GM19023 (cell line): ENCODE data around the gene NDUFAF7.
"Not testable (repeated sequence)": the region's sequence is repeated elsewhere in the genome, so short reads cannot be mapped to it uniquely, and the experiment has no call there.

Experiments used
- ATAC-seq: cut with Tn5 transposase; IDR thresholded peaks from one replicate; pipeline ENCODE4 v1.9.1; 2021; ENCODE audit warnings: mild to moderate bottlenecking, moderate library complexity; ENCODE audit not compliant: unreplicated experiment

NDUFAF7 gene

DNA sequence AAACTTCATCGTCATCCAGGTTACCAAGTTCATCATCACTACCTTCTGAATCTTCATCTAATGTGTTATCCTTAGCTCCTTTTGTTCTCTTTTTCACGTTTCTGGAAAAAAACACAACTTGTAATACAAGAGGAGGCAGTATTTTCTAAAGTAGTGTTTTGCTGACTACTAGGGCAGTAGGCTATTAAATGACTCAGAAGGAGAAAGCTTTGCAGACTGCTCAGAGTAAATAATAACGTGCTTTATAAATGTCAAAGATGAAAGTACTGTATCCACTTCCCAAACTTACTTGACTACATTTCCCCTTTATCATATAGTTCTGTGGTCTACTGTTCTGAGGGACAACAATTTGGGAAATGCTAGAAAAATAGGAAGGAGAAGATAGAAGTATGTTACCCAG is 19.5 kb upstream of the NDUFAF7 start:
- no peak for ATAC-seq

GRCh38 chr2:37215250-37215649 is 16.2 kb upstream of the NDUFAF7 start:
- no peak for ATAC-seq

DNA sequence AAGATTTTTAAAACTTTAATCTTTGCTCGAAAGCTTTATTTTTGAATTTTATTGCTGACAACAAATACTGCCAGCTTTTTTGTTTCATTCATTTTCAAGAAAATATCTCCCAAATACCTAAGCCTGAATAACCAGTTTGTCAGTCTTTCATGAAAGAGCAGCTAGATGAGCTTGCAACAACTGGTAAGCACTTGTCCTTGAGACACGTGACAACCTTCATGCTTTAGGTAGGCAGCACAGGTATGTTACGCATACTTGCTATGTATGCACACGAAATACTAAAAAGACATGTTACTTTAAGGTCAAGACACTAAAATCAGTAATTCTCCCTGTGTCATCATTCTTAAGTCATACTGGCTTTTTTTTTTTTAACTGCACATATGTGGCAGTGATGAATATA is 12.4 kb upstream of the NDUFAF7 start:
- no peak for ATAC-seq

GRCh38 chr2:37223131-37223530 is 8.3 kb upstream of the NDUFAF7 start:
- no peak for ATAC-seq

GRCh38 chr2:37224063-37224462 is 7.4 kb upstream of the NDUFAF7 start:
- ATAC-seq, result no peak

DNA sequence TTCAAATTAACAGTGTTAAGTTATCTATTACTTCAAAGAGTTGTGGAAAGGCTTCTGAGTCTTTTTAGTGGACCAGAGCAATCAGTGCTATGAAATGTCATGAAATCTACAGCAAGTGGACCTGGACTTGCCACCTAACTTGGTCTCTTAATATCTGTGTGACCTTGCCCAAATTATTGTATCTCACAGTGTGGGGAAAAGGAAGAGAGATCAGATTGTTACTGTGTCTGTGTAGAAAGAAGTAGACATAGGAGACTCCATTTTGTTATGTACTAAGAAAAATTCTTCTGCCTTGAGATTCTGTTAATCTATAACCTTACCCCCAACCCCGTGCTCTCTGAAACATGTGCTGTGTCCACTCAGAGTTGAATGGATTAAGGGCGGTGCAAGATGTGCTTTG is 6.3 kb upstream of the NDUFAF7 start:
- not testable (repeated sequence) for ATAC-seq

GRCh38 chr2:37226863-37227262 is 4.6 kb upstream of the NDUFAF7 start:
- ATAC-seq, result no peak

- ATAC-seq, result no peak
These were observed 2.7 kb upstream of the NDUFAF7 start for GRCh38 chr2:37228788-37229187.

DNA sequence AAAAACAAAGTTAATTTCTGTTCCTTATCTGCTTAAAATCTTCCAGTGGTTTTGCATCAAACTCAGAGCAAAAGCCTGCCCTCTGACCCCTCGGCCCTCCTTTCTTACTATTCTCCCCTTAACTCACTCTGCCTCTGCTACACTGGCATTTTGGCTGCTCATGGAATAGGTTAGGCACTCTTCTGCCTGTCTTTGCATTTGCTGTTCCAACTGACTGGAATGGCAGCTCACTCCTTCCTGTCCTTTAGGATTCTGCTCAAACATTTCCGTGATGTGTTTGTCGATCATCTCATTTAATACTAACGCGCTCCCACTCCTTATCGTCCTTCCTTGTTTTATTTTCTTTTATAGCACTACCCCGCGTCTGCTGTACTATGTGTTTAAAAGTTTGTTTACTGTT is 877 bp upstream of the NDUFAF7 start:
- ATAC-seq, result no peak

GRCh38 chr2:37232131-37232933 is 874 bp downstream of the NDUFAF7 start:
- peak; percentile 8 for ATAC-seq

GRCh38 chr2:37243435-37243834 is 12.0 kb downstream of the NDUFAF7 start:
- ATAC-seq, result no peak

- ATAC-seq, result no peak
These were observed 12.6 kb downstream of the NDUFAF7 start for GRCh38 chr2:37244017-37244416.

- ATAC-seq, result no peak
These were observed 13.3 kb downstream of the NDUFAF7 start for GRCh38 chr2:37244755-37245154.

GRCh38 chr2:37246205-37246604 is 14.7 kb downstream of the NDUFAF7 start:
- ATAC-seq, result no peak

- no peak for ATAC-seq
These were observed 19.6 kb downstream of the NDUFAF7 start for GRCh38 chr2:37250869-37251740.

DNA sequence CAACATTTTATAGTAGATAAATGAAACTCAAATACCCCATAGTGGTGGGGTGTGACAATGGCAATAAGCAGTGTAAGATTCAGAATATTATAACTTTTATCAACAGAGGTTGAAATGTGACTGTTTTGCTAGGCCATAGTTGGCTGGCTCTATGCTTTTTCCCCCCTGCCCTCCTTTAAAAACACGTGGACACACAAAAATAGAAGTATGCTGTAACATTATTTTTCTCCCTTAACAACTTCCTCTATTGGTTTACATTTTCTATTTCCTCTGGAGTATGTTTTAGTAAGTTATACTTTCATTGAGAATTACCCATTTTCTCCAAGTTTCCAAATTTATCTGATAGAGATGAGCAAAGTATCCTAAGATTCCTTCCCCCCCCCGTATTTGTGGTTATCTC is 31.1 kb downstream of the NDUFAF7 start:
- ATAC-seq, result no peak

DNA sequence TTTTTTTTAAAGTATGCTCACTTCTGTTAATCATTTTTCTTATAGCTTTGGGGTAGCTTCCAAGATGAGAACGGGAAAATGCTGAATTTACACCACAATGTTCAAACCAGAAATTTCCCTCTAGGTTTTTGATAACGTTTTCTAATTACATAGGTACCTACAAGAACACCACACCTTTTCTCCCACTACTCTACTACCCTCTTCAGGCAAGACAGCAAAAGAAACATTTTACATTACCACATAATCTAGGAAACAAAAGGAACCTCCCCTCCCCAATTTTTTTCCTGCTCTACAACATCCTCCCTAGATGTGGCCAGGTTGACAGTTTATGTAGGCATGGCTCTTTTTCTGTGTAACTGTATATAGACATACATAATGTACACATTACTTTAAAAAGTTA is 32.4 kb downstream of the NDUFAF7 start:
- ATAC-seq, result no peak

- no peak for ATAC-seq
These were observed 36.2 kb downstream of the NDUFAF7 start for GRCh38 chr2:37267685-37268084.

DNA sequence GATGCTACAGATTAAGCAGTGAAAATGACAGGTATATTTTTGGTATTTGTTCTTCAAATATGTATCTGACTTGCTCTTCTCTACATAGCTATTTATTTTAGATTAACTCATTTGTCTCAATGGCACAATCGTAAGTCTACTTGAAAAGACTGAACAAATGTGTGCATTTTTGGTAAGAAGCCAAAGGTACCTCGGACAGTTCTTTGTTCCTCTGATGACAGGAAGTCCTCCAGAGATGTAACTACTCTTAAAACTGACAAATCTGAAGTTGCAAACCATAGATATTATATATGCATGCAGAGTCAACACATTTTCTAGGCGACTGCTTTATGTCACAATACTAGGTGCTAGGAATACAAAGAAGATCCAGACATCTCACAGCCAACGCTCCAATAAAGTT is 36.7 kb downstream of the NDUFAF7 start:
- no peak for ATAC-seq

DNA sequence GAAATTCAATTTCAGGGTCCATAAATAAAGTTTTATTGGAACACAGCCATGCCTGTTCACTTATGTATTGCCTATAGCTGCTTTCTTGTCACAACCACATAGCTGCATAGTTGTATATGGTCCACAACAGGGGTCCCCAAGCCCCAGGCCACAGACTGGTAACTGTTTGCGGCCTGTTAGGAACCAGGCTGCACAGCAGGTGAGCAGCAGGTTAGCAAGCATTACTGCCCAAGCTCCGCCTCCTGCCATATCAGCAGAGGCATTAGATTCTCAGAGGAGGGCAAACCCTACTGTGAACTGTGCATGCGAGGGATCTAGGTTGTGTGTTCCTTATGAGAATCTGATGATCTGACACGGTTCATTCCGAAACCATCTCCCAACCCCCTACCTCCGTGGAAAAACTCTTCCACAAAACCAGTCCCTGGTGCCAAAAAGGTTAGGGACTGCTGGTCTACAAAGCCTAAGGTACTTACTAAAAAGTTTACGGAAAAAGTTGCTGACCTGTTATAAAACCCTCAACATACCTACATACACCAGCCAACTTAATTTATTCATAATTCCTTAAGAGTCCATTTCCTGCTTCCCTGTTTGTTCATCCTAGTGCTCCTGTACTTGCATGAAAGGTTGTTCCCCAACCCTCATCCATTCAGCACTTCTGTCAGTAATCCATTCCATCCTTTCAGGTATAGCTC is 40.1 kb downstream of the NDUFAF7 start:
- no peak for ATAC-seq

GRCh38 chr2:37274359-37274965 is 43.0 kb downstream of the NDUFAF7 start:
- no peak for ATAC-seq
